Adrenal gland (tissue), 12 donors: ENCODE data around the gene SLC45A2. TPM values are rescaled to one million over a fixed set of nuclear protein-coding genes. Genes with fewer than 3 reads are reported as not detected.

Experiments used
- DNase-seq, 7 donors: peaks; one replicate each; pipeline ENCODE4 v3.0.0-alpha.2; 2019 to 2020
- H3K27ac ChIP-seq, 5 donors: fragments of 200-600 bp; sonication (generic) in 4 of 5; 1 replicate in 3 of 5; 2 replicates in 2 of 5; pipeline versions ENCODE4 v1.5.1 to v1.8.0; 2016 to 2020; ENCODE audit warnings: mild to moderate bottlenecking in 1 of 5
- H3K27me3 ChIP-seq: fragments of 200-600 bp; 2 replicates; pipeline ENCODE4 v1.8.0; 2021
- H3K36me3 ChIP-seq, 2 donors: fragments of 200-600 bp; replicated peaks in 1 of 2; 1 replicate in 1 of 2; 2 replicates in 1 of 2; pipeline versions ENCODE4 v1.5.1 to v1.8.0; 2018 to 2022
- H3K4me1 ChIP-seq, 2 donors: fragments of 200-600 bp; replicated peaks in 1 of 2; 1 replicate in 1 of 2; 2 replicates in 1 of 2; pipeline versions ENCODE4 v1.5.1 to v1.8.0; 2018 to 2021
- H3K4me3 ChIP-seq, 4 donors: fragments of 200-600 bp; sonication (generic) in 3 of 4; one replicate each; pipeline ENCODE4 v1.5.1; 2016 to 2018
- H3K9me3 ChIP-seq, 3 donors: fragments of 200-600 bp; sonication (generic) in 1 of 3; replicated peaks in 1 of 3; 1 replicate in 2 of 3; 2 replicates in 1 of 3; pipeline versions ENCODE4 v1.5.1 to v1.8.0; 2016 to 2021
- POLR2A ChIP-seq, 2 donors: fragments of 450-650 bp; IDR thresholded peaks; one replicate each; pipeline ENCODE4 v1.6.1; 2017; ENCODE audit warnings: antibody characterized with exemption in 2 of 2, mild to moderate bottlenecking in 2 of 2, moderate library complexity in 1 of 2
- WGBS, 4 donors: extraction: QIAGEN DNeasy Blood & Tissue Kit in 2 of 4; methylation state at CpG; one replicate each; pipeline versions ENCODE4 v1.1.5 to v1.1.7; 2013 to 2017; 5-methylcytosine and 5-hydroxymethylcytosine counted together
- intact Hi-C, 2 donors: fragments of 100-400 bp; cut with DNase I; formaldehyde crosslinking; loops; one replicate each; pipeline versions ENCODE4 v1.14.1 to v1.15.0; 2022 to 2023
- polyA plus RNA-seq, 3 donors: library from polyadenylated mRNA; stranded (reverse); fragments of 200-250 nt in 2 of 3; fragments of 350-450 nt in 1 of 3; fragmentation: Illumina TruSeq in 1 of 3; extraction: RNeasy Lipid Tissue Mini Kit (QIAGEN cat#74804) in 1 of 3; gene quantifications; one replicate each; pipeline ENCODE4 v1.2.3, GENCODE V29; 2013 to 2014
- total RNA-seq, 9 donors: library from RNA; depleted of rRNA in 4 of 9; stranded (reverse); fragments of >200 nt in 4 of 9; fragments of 120-200 nt in 1 of 9; fragmentation: NEBNext Ultra II Directional in 1 of 9; extraction: Animal tissue kit (Norgen Biotek cat#: 25700) in 1 of 9; gene quantifications; one replicate each; pipeline versions ENCODE4 v1.1.0 to v1.2.4, GENCODE V29; 2013 to 2023
- TF ChIP-seq, protein P1 (sequence below), 6 experiments: fragments of 450-650 bp in 4 of 6; fragments of 200-600 bp in 2 of 6; sonication (generic) in 1 of 6; IDR thresholded peaks; 1 replicate in 5 of 6; 2 replicates in 1 of 6; pipeline versions ENCODE4 v1.5.1 to v1.8.0; 2016 to 2021; ENCODE audit warnings: antibody characterized with exemption in 6 of 6, mild to moderate bottlenecking in 2 of 6, moderate library complexity in 1 of 6
- donor health status: healthy with polysubstance abuse.
- donor health status: Bipolar disorder and iron deficiency.
- donor health status: DM: yes; HTN: yes; CAD: no.
- donor health status: DM: no; HTN: no; CAD: no.
- donor health status: DM: no; HTN: no; CAD: no.
- donor health status: DM: yes; HTN: yes; CAD: no.

The SLC45A2 gene
- total and polyA plus RNA-seq, 12 donors = 0.03 to 0.44 (median 0.16) TPM; not detected in 9

GRCh38 chr5:33981408-33982162 lies 2.9 kb downstream of the SLC45A2 start:
- Histone ChIP-seq H3K4me3 (no peak overlapping the region), H3K9me3 (no peaks in the 10 kb centered on the region), H3K36me3 (peaks cover 0 to 2% of the 10 kb centered on the region in 2 donors), H3K4me1 (no peaks in the 10 kb centered on the region), H3K27me3 (no peaks in the 10 kb centered on the region), H3K27ac (no peak overlapping the region)
- no peak for TF ChIP-seq POLR2A (IDR thresholded peaks at IDR 0.05)
- TF ChIP-seq, protein P1, sequence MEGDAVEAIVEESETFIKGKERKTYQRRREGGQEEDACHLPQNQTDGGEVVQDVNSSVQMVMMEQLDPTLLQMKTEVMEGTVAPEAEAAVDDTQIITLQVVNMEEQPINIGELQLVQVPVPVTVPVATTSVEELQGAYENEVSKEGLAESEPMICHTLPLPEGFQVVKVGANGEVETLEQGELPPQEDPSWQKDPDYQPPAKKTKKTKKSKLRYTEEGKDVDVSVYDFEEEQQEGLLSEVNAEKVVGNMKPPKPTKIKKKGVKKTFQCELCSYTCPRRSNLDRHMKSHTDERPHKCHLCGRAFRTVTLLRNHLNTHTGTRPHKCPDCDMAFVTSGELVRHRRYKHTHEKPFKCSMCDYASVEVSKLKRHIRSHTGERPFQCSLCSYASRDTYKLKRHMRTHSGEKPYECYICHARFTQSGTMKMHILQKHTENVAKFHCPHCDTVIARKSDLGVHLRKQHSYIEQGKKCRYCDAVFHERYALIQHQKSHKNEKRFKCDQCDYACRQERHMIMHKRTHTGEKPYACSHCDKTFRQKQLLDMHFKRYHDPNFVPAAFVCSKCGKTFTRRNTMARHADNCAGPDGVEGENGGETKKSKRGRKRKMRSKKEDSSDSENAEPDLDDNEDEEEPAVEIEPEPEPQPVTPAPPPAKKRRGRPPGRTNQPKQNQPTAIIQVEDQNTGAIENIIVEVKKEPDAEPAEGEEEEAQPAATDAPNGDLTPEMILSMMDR (IDR thresholded peaks at IDR 0.05) = no peak
- WGBS, 4 donors = 78 to 86% (median 84%) methylated on average over 8 of the region's 8 CpGs
- no peak for DNase-seq
- intact Hi-C loops = no loop called here

DNA sequence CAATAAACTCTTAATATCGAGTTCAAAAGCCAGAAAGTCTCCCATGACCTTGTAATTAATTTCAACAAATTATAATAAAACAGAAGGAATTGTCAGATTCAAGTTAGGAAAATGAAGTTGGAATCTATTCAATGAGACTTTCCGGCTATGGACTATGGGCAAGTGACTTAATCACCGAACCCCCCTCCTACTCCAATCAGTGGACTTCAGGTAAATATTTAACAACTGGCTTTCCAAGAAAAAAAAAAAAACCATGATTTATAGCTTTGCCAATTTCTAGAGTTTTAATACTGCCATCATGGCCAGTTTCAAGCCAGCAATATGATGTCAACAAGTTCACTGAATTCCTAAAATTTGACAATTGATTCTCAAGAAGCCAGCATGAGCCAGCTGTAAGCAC lies 4.5 kb downstream of the SLC45A2 start:
- no peak overlapping the region for H3K4me3 ChIP-seq
- TF ChIP-seq POLR2A (IDR thresholded peaks at IDR 0.05) = no peak
- TF ChIP-seq, protein P1 (IDR thresholded peaks at IDR 0.05) = no peak
- whole genome bisulfite sequencing, 4 donors = 70 to 76% (median 73%) methylated on average over 3 of the region's 3 CpGs
- DNase-seq = no peak
- H3K9me3 ChIP-seq = no peaks in the 10 kb centered on the region
- no peak overlapping the region for H3K27ac ChIP-seq
- no peaks in the 10 kb centered on the region for H3K27me3 ChIP-seq
- H3K4me1 ChIP-seq = no peaks in the 10 kb centered on the region
- no peaks in the 10 kb centered on the region for H3K36me3 ChIP-seq
- intact Hi-C loops = no loop called here

DNA sequence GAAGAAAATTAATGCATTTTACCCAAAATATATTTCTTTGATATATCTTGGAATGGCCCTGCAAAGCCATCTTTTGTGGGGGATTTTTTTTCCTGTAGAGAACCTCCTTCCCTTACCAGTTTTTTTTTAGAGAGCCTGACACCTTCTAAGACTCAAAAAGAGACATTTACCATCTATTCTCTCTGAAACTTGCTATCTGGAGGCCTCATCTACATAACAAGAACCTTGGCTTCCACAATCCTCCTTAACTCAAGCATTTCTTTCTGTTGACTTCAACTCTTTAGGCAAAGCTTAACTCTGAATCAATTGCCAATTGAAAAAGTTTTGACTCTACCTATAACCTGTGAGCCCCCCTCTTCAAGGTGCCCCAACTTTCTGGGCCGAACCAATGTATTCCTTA lies 6.2 kb downstream of the SLC45A2 start:
- peaks cover 0 to 8% of the 10 kb centered on the region in 2 donors for H3K4me1 ChIP-seq
- H3K27ac ChIP-seq = no peak overlapping the region
- H3K4me3 ChIP-seq = no peak overlapping the region
- TF ChIP-seq, protein P1 (IDR thresholded peaks at IDR 0.05) = no peak
- TF ChIP-seq POLR2A (IDR thresholded peaks at IDR 0.05) = no peak
- no peaks in the 10 kb centered on the region for H3K27me3 ChIP-seq
- intact Hi-C loops = no loop called here
- DNase-seq = no peak
- 83 to 100% (median 85%) methylated on average over 1 of the region's 1 CpG for WGBS, 4 donors
- no peaks in the 10 kb centered on the region for H3K36me3 ChIP-seq
- no peaks in the 10 kb centered on the region for H3K9me3 ChIP-seq

GRCh38 chr5:33976307-33976706 lies 8.2 kb downstream of the SLC45A2 start:
- H3K27ac ChIP-seq = no peak overlapping the region
- H3K4me1 ChIP-seq = peaks cover 0 to 8% of the 10 kb centered on the region in 2 donors
- DNase-seq = no peak
- TF ChIP-seq POLR2A (IDR thresholded peaks at IDR 0.05) = no peak
- TF ChIP-seq, protein P1 (IDR thresholded peaks at IDR 0.05) = no peak
- 66 to 88% (median 78%) methylated on average over 1 of the region's 1 CpG for WGBS, 4 donors
- H3K9me3 ChIP-seq = no peaks in the 10 kb centered on the region
- no peak overlapping the region for H3K4me3 ChIP-seq
- no peaks in the 10 kb centered on the region for H3K27me3 ChIP-seq
- H3K36me3 ChIP-seq = no peaks in the 10 kb centered on the region
- intact Hi-C loops = no loop called here
